Activated naive CD8-positive, alpha-beta T cell (primary cell): ENCODE measurements around the gene RPS6KA3.
"Not testable (repeated sequence)": the region's sequence is repeated elsewhere in the genome, so short reads cannot be mapped to it uniquely, and the experiment has no call there.

Source experiments
- H3K27ac Mint-ChIP-seq: one replicate; pipeline ENCODE4 v1.8.0; 2021; ENCODE audit warnings: mixed read lengths
- H3K27me3 Mint-ChIP-seq: one replicate; pipeline ENCODE4 v1.8.0; 2021; ENCODE audit warnings: mixed read lengths
- H3K36me3 Mint-ChIP-seq: one replicate; pipeline ENCODE4 v1.8.0; 2021; ENCODE audit warnings: mixed read lengths
- H3K4me1 Mint-ChIP-seq: one replicate; pipeline ENCODE4 v1.8.0; 2021; ENCODE audit warnings: low read depth, mixed read lengths
- H3K4me3 Mint-ChIP-seq: one replicate; pipeline ENCODE4 v1.8.0; 2021; ENCODE audit warnings: mild to moderate bottlenecking, mixed read lengths
- H3K9me3 Mint-ChIP-seq: one replicate; pipeline ENCODE4 v1.8.0; 2021; ENCODE audit warnings: low read depth, mixed read lengths

RPS6KA3 gene

GRCh38 chrX:20271186-20271585, 4.5 kb upstream of the RPS6KA3 start:
- no peak overlapping the region for H3K4me3 Mint-ChIP-seq
- no peak overlapping the region for H3K27ac Mint-ChIP-seq
- no peaks in the 10 kb centered on the region for H3K27me3 Mint-ChIP-seq
- no peaks in the 10 kb centered on the region for H3K9me3 Mint-ChIP-seq
- peaks cover 2% of the 10 kb centered on the region for H3K4me1 Mint-ChIP-seq
- no peaks in the 10 kb centered on the region for H3K36me3 Mint-ChIP-seq

- H3K36me3 Mint-ChIP-seq = no peaks in the 10 kb centered on the region
- H3K27ac Mint-ChIP-seq = peak overlapping the region; percentile 10
- H3K4me3 Mint-ChIP-seq = no peak overlapping the region
- peaks cover 2% of the 10 kb centered on the region for H3K4me1 Mint-ChIP-seq
- no peaks in the 10 kb centered on the region for H3K9me3 Mint-ChIP-seq
- H3K27me3 Mint-ChIP-seq = no peaks in the 10 kb centered on the region
These were observed 3.8 kb upstream of the RPS6KA3 start for GRCh38 chrX:20270562-20270890.

GRCh38 chrX:20269848-20270561, 3.3 kb upstream of the RPS6KA3 start:
- Mint-ChIP-seq H3K9me3 (no peaks in the 10 kb centered on the region), H3K36me3 (no peaks in the 10 kb centered on the region), H3K4me3 (no peak overlapping the region), H3K4me1 (peaks cover 3% of the 10 kb centered on the region), H3K27ac (no peak overlapping the region), H3K27me3 (no peaks in the 10 kb centered on the region)

GRCh38 chrX:20267931-20268701, 1.4 kb upstream of the RPS6KA3 start:
- Mint-ChIP-seq H3K27me3 (no peaks in the 10 kb centered on the region), H3K36me3 (no peaks in the 10 kb centered on the region), H3K4me1 (peaks cover 18% of the 10 kb centered on the region), H3K27ac (no peak overlapping the region), H3K4me3 (peak overlapping the region; percentile 85), H3K9me3 (no peaks in the 10 kb centered on the region)

- H3K9me3 Mint-ChIP-seq = no peaks in the 10 kb centered on the region
These were observed 860 bp upstream of the RPS6KA3 start for GRCh38 chrX:20267607-20267930.

GRCh38 chrX:20265726-20266681, 705 bp downstream of the RPS6KA3 start:
- Mint-ChIP-seq H3K9me3 (no peaks in the 10 kb centered on the region), H3K36me3 (no peaks in the 10 kb centered on the region), H3K4me1 (peaks cover 30% of the 10 kb centered on the region), H3K27me3 (no peaks in the 10 kb centered on the region), H3K4me3 (peak overlapping the region; percentile 95), H3K27ac (peak overlapping the region; percentile 95)

More at GRCh38 chrX:20267607-20267930, 860 bp upstream of the RPS6KA3 start:
- Mint-ChIP-seq H3K27me3 (no peaks in the 10 kb centered on the region), H3K4me1 (peaks cover 20% of the 10 kb centered on the region), H3K36me3 (no peaks in the 10 kb centered on the region), H3K27ac (peak overlapping the region; percentile 73), H3K4me3 (peak overlapping the region; percentile 85)

- no peaks in the 10 kb centered on the region for H3K27me3 Mint-ChIP-seq
- H3K9me3 Mint-ChIP-seq = no peaks in the 10 kb centered on the region
These were observed 1.4 kb downstream of the RPS6KA3 start for GRCh38 chrX:20265221-20265725.

GRCh38 chrX:20263474-20263873, 3.2 kb downstream of the RPS6KA3 start:
- no peaks in the 10 kb centered on the region for H3K27me3 Mint-ChIP-seq
- H3K4me1 Mint-ChIP-seq = peaks cover 52% of the 10 kb centered on the region
- H3K9me3 Mint-ChIP-seq = no peaks in the 10 kb centered on the region
- peak overlapping the region; percentile 95 for H3K4me3 Mint-ChIP-seq
- H3K27ac Mint-ChIP-seq = peak overlapping the region; percentile 77
- no peaks in the 10 kb centered on the region for H3K36me3 Mint-ChIP-seq

More at GRCh38 chrX:20265221-20265725, 1.4 kb downstream of the RPS6KA3 start:
- no peaks in the 10 kb centered on the region for H3K36me3 Mint-ChIP-seq
- H3K4me3 Mint-ChIP-seq = peak overlapping the region; percentile 95
- H3K27ac Mint-ChIP-seq = peak overlapping the region; percentile 95
- peaks cover 37% of the 10 kb centered on the region for H3K4me1 Mint-ChIP-seq

GRCh38 chrX:20260885-20261284, 5.8 kb downstream of the RPS6KA3 start:
- Mint-ChIP-seq H3K27ac (peak overlapping the region; percentile 64), H3K36me3 (no peaks in the 10 kb centered on the region), H3K4me3 (peak overlapping the region; percentile 38), H3K9me3 (no peaks in the 10 kb centered on the region), H3K4me1 (peaks cover 69% of the 10 kb centered on the region), H3K27me3 (no peaks in the 10 kb centered on the region)

GRCh38 chrX:20254712-20255299, 11.9 kb downstream of the RPS6KA3 start:
- H3K4me3 Mint-ChIP-seq = no peak overlapping the region
- peaks cover 63% of the 10 kb centered on the region for H3K4me1 Mint-ChIP-seq
- no peaks in the 10 kb centered on the region for H3K36me3 Mint-ChIP-seq

GRCh38 chrX:20253232-20253543, 13.5 kb downstream of the RPS6KA3 start:
- no peaks in the 10 kb centered on the region for H3K27me3 Mint-ChIP-seq
- H3K9me3 Mint-ChIP-seq = no peaks in the 10 kb centered on the region
- H3K27ac Mint-ChIP-seq = no peak overlapping the region
- H3K4me1 Mint-ChIP-seq = peaks cover 63% of the 10 kb centered on the region
- no peak overlapping the region for H3K4me3 Mint-ChIP-seq
- H3K36me3 Mint-ChIP-seq = no peaks in the 10 kb centered on the region

More at GRCh38 chrX:20254712-20255299, 11.9 kb downstream of the RPS6KA3 start:
- H3K27me3 Mint-ChIP-seq = no peaks in the 10 kb centered on the region
- H3K27ac Mint-ChIP-seq = peak overlapping the region; percentile 61
- no peaks in the 10 kb centered on the region for H3K9me3 Mint-ChIP-seq

GRCh38 chrX:20252381-20253231, 14.1 kb downstream of the RPS6KA3 start:
- H3K4me1 Mint-ChIP-seq = peaks cover 59% of the 10 kb centered on the region
- H3K27ac Mint-ChIP-seq = peak overlapping the region; percentile 66
- no peaks in the 10 kb centered on the region for H3K36me3 Mint-ChIP-seq
- H3K9me3 Mint-ChIP-seq = no peaks in the 10 kb centered on the region
- no peak overlapping the region for H3K4me3 Mint-ChIP-seq
- no peaks in the 10 kb centered on the region for H3K27me3 Mint-ChIP-seq

GRCh38 chrX:20251691-20252090, 15.0 kb downstream of the RPS6KA3 start:
- Mint-ChIP-seq H3K27ac (peak overlapping the region; percentile 66), H3K36me3 (no peaks in the 10 kb centered on the region), H3K4me3 (no peak overlapping the region), H3K4me1 (peaks cover 52% of the 10 kb centered on the region), H3K27me3 (no peaks in the 10 kb centered on the region), H3K9me3 (no peaks in the 10 kb centered on the region)

GRCh38 chrX:20250146-20250545, 16.6 kb downstream of the RPS6KA3 start:
- peaks cover 47% of the 10 kb centered on the region for H3K4me1 Mint-ChIP-seq
- H3K36me3 Mint-ChIP-seq, H3K27ac Mint-ChIP-seq, H3K27me3 Mint-ChIP-seq, H3K9me3 Mint-ChIP-seq, H3K4me3 Mint-ChIP-seq: not testable (repeated sequence)
